Heart right ventricle (tissue), 16 donors: Measurements from ENCODE around the gene SPNS2. TPM values are rescaled to one million over a fixed set of nuclear protein-coding genes. Genes with fewer than 3 reads are reported as not detected.

Experiments
- ATAC-seq, 8 donors: fragments of 200-7000 bp; cut with Tn5 transposase; one replicate each; pipeline ENCODE4 v1.9.1; 2020; ENCODE audit warnings: mild to moderate bottlenecking in 8 of 8, moderate library complexity in 8 of 8, moderate number of reproducible peaks in 1 of 8
- DNase-seq, 2 donors: peaks; one replicate each; pipeline ENCODE4 v3.0.0-alpha.2; 2020
- H3K27ac ChIP-seq, 10 donors: fragments of 200-600 bp; sonication (generic) in 2 of 10; one replicate each; pipeline versions ENCODE4 v1.5.0 to v1.8.0; 2020 to 2022; ENCODE audit warnings: mild to moderate bottlenecking in 3 of 10
- H3K27me3 ChIP-seq, 7 donors: fragments of 200-600 bp; one replicate each; pipeline ENCODE4 v1.8.0; 2021 to 2022; ENCODE audit warnings: mild to moderate bottlenecking in 2 of 7
- H3K36me3 ChIP-seq, 9 donors: fragments of 200-600 bp; sonication (generic) in 1 of 9; one replicate each; pipeline versions ENCODE4 v1.5.0 to v1.8.0; 2020 to 2022; ENCODE audit warnings: mild to moderate bottlenecking in 2 of 9
- H3K4me1 ChIP-seq, 9 donors: fragments of 200-600 bp; sonication (generic) in 1 of 9; one replicate each; pipeline versions ENCODE4 v1.5.0 to v1.8.0; 2020 to 2022; ENCODE audit warnings: mild to moderate bottlenecking in 4 of 9
- H3K4me3 ChIP-seq, 10 donors: fragments of 200-600 bp; sonication (generic) in 2 of 10; one replicate each; pipeline versions ENCODE4 v1.5.0 to v1.8.0; 2020 to 2022; ENCODE audit warnings: mild to moderate bottlenecking in 7 of 10, moderate library complexity in 2 of 10
- H3K9me3 ChIP-seq, 11 donors: fragments of 200-600 bp in 10 of 11; sonication (generic) in 2 of 11; one replicate each; pipeline versions ENCODE4 v1.5.0 to v1.8.0; 2013 to 2022; ENCODE audit warnings: mild to moderate bottlenecking in 2 of 11, control low read depth in 1 of 11, moderate library complexity in 1 of 11
- WGBS, 2 donors: extraction: QIAGEN DNeasy Blood & Tissue Kit; methylation state at CpG; one replicate each; pipeline ENCODE4 v1.1.7; 2013; ENCODE audit warnings: inconsistent platforms in 1 of 2; 5-methylcytosine and 5-hydroxymethylcytosine counted together
- intact Hi-C, 10 donors: fragments of 100-400 bp; cut with DNase I; formaldehyde crosslinking; loops; one replicate each; pipeline versions ENCODE4 v1.11.1 to v1.14.2; 2022
- polyA plus RNA-seq, 2 donors: library from polyadenylated mRNA; stranded (reverse); fragments of 200-250 nt; gene quantifications; one replicate each; pipeline ENCODE4 v1.2.3, GENCODE V29; 2013
- total RNA-seq, 10 donors: library from RNA; stranded (reverse); fragmentation: NEBNext Ultra II Directional in 3 of 10; extraction: Animal tissue kit (Norgen Biotek cat#: 25700) in 3 of 10; gene quantifications; one replicate each; pipeline versions ENCODE4 v1.2.1 to v1.2.4, GENCODE V29; 2021 to 2023
- TF ChIP-seq, protein P1 (sequence below), 9 donors: fragments of 200-600 bp; sonication (generic) in 2 of 9; IDR thresholded peaks; one replicate each; pipeline versions ENCODE4 v1.5.0 to v1.8.0; 2021 to 2022; ENCODE audit warnings: antibody characterized with exemption in 9 of 9, mild to moderate bottlenecking in 5 of 9, moderate library complexity in 1 of 9
- donor health status: Arrhythmogenic right ventricular cardiomyopathy.
- donor health status: ischemic (EF 13 %, LVEDD 7.1; RV severe dilation, severe dysfunction).
- donor health status: healthy with polysubstance abuse.
- donor health status: DM: no; HTN: yes; CAD: no.
- donor health status: DM: no; HTN: no; CAD: no.
- donor health status: ischemic (EF 25% LVEDD 6.9; RV normal size, moderate dysfunction).
- donor health status: ischemic (EF 25% LVEDD 5.7; RV mildly dilated, moderate dysfunction).
- donor health status: healthy.
- donor health status: DM: yes; HTN: yes; CAD: no.
- donor health status: Ischemic cardiomyopathy.
- donor health status: ischemic (EF 35%, LVEDD 5.7; RV mildly dilated, moderate dysfunction).
- donor health status: nonischemic (EF 11% LVEDD 7.7; RV severe dilation, severe dysfunction).
- donor health status: DM: yes; HTN: yes; CAD: no.
- donor health status: PGD.
- donor health status: ischemic (EF 29% LVEDD 5.4; RV normal size, mild dysfunction).
- donor health status: nonischemic (EF 23%, LVEDD 6.1; RV moderate dilation, normal function).

Gene SPNS2
- total and polyA plus RNA-seq, 12 donors: 4.5 to 27.7 (median 9.8) TPM

DNA sequence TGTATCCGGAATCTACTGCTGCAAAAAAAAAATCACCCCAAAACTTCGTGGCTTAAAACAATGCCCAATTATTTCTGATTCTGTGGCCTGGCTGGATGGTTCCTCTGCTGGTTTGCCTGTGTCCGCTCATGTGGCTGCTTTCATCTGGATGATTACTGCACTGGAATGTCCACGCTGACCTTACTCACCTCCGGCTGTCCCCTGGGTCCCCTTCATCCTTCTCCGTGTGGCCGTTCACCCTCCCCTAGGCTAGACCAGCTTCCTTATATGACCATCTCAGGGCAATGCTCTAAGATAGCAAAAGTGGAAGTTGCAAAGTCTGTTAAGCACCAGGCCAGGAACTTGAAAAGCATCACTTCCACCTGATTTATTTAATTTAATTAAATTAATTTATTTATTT is 31.4 kb upstream of the SPNS2 start:
- no peak for ATAC-seq
- intact Hi-C loops: no loop called here
- no peak for DNase-seq
- Histone ChIP-seq H3K36me3 (no peaks in the 10 kb centered on the region), H3K4me1 (peaks cover 0 to 18% (median 5%) of the 10 kb centered on the region in 9 donors), H3K27me3 (no peaks in the 10 kb centered on the region), H3K27ac (no peak overlapping the region), H3K4me3 (no peak overlapping the region), H3K9me3 (no peaks in the 10 kb centered on the region)
- 69 to 73% methylated on average over 7 of the region's 7 CpGs for WGBS, 2 donors
- TF ChIP-seq, protein P1, sequence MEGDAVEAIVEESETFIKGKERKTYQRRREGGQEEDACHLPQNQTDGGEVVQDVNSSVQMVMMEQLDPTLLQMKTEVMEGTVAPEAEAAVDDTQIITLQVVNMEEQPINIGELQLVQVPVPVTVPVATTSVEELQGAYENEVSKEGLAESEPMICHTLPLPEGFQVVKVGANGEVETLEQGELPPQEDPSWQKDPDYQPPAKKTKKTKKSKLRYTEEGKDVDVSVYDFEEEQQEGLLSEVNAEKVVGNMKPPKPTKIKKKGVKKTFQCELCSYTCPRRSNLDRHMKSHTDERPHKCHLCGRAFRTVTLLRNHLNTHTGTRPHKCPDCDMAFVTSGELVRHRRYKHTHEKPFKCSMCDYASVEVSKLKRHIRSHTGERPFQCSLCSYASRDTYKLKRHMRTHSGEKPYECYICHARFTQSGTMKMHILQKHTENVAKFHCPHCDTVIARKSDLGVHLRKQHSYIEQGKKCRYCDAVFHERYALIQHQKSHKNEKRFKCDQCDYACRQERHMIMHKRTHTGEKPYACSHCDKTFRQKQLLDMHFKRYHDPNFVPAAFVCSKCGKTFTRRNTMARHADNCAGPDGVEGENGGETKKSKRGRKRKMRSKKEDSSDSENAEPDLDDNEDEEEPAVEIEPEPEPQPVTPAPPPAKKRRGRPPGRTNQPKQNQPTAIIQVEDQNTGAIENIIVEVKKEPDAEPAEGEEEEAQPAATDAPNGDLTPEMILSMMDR (IDR thresholded peaks at IDR 0.05): no peak

DNA sequence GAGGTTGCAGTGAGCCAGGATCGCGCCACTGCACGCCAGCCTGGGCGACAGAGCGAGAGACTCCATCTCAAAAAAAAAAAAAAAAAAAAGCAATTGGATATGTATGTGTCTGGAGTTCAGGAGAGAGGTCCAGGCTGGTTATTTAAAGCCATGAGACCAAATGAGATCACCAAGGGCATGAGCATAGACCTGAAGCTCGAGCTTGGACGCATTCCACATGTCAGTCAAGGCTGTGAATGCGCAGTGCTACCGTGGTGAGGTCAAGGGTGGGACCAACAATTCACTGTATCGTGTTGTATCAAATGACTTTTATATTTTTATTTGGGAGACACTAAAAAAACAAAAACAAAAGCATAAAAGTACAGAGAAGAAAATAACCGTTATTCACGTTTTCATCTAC is 29.1 kb upstream of the SPNS2 start:
- Histone ChIP-seq H3K27me3 (no peaks in the 10 kb centered on the region), H3K9me3 (no peaks in the 10 kb centered on the region), H3K4me3 (no peak overlapping the region), H3K27ac (peak overlapping the region in 4 of 10 donors; percentile 29 to 71 (median 51)), H3K36me3 (no peaks in the 10 kb centered on the region), H3K4me1 (peaks cover 0 to 21% (median 2%) of the 10 kb centered on the region in 9 donors)
- intact Hi-C loops: no loop called here
- WGBS, 2 donors: 62 to 70% methylated on average over 12 of the region's 12 CpGs
- TF ChIP-seq, protein P1 (IDR thresholded peaks at IDR 0.05): no peak
- DNase-seq (peak in 1 of 2 donors; percentile 58), ATAC-seq (peak; percentile 70 to 93 (median 83))

DNA sequence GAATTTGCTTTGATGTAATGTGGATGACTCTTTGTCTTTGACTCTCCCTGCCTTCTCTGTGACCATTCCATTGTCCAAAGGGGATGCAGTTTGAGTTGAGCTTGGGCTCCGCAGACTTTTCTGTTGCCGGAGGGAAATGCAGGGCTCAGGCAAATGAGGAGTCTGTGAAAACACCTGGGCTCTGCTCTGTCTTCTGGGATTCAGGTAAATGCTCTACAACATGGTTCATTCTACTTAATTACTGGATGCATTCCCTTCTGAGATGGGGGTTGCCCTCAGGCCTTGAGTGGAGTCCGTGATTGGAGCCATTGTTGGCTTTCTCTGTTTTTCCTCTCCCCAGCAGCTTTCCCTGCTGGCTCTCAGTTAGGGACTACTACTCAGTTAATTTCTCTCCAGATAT is 26.4 kb upstream of the SPNS2 start:
- ATAC-seq (no peak), DNase-seq (no peak)
- Histone ChIP-seq H3K27ac (no peak overlapping the region), H3K4me3 (no peak overlapping the region), H3K27me3 (no peaks in the 10 kb centered on the region), H3K4me1 (peaks cover 0 to 38% (median 17%) of the 10 kb centered on the region in 9 donors), H3K36me3 (no peaks in the 10 kb centered on the region), H3K9me3 (no peaks in the 10 kb centered on the region)
- WGBS, 2 donors: 89 to 93% methylated on average over 3 of the region's 3 CpGs
- intact Hi-C loops: loop anchor here in 1 of 10 donors (5.0 kb wide), 1 partner anchor 50 kb away; no protein-coding TSS in a partner anchor
- TF ChIP-seq, protein P1 (IDR thresholded peaks at IDR 0.05): no peak

DNA sequence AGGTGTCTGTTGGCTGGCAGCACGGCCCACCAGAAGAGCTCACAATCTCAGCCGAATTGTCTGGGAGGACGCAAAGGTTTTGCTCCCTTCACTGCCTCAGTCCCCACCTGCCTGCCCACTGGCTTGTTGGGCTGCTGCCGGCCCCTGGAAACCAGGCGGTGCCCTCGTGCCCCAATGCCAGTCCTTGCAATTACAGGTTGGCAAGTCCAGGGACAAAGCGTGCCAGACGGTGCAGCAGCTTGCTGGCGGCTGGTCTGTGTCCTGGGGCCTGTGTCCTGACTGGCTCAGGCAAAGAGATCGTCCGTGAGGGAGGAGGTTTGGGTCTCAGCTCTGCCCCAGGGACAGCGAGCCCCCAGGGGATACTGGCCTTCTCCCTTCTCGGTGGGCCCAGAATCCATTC is 24.6 kb upstream of the SPNS2 start:
- 60 to 71% methylated on average over 13 of the region's 13 CpGs for WGBS, 2 donors
- H3K27me3 ChIP-seq: no peaks in the 10 kb centered on the region
- ATAC-seq (peak; percentile 76 to 94 (median 84)), DNase-seq (peak; percentile 72 to 83)
- H3K4me1 ChIP-seq: peaks cover 0 to 36% (median 17%) of the 10 kb centered on the region in 9 donors
- H3K27ac ChIP-seq: peak overlapping the region in 6 of 10 donors; percentile 33 to 68 (median 58)
- TF ChIP-seq, protein P1 (IDR thresholded peaks at IDR 0.05): no peak
- H3K9me3 ChIP-seq: no peaks in the 10 kb centered on the region
- intact Hi-C loops: loop anchor here in 1 of 10 donors (5.0 kb wide), 1 partner anchor 52 kb away; no protein-coding TSS in a partner anchor
- no peaks in the 10 kb centered on the region for H3K36me3 ChIP-seq
- no peak overlapping the region for H3K4me3 ChIP-seq
